ENCODE data around the gene TECTB.

- TF ChIP-seq POLR2A (IDR thresholded peaks at IDR 0.05; ENCODE audit: low read depth, low read length), result no peak
- no peak for TF ChIP-seq POLR2AphosphoS5 (IDR thresholded peaks at IDR 0.05; ENCODE audit: low read depth, low read length)
Measured at GRCh38 chr10:112298581-112298980, 15.4 kb downstream of the TECTB start.

Data from GM12892 (cell line).